ENCODE data around the gene KNDC1.
"Not testable (repeated sequence)": the region's sequence is repeated elsewhere in the genome, so short reads cannot be mapped to it uniquely, and the experiment has no call there.

KNDC1 gene

DNA sequence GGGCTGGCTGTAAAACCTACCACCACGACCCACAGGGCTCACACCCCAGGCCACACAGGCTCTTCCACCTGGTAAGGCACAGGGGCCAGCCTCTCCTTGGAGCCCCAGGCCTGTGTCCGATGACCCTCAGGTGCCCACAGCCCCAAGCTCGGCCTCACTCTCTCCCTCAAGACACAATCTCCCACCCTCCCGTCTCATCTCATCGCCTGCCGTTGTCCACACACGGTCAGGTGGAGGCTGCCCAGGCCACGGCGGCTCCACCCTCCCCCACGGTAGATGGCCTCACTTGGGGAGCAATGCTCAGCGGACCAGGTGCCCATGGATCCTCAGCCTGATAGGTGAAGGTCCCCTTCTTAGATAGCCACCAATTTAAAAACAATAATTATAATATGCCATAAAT lies 61.3 kb downstream of the KNDC1 start:
- DNase-seq (ENCODE audit: low read depth in 3 of 3): no peak

DNA sequence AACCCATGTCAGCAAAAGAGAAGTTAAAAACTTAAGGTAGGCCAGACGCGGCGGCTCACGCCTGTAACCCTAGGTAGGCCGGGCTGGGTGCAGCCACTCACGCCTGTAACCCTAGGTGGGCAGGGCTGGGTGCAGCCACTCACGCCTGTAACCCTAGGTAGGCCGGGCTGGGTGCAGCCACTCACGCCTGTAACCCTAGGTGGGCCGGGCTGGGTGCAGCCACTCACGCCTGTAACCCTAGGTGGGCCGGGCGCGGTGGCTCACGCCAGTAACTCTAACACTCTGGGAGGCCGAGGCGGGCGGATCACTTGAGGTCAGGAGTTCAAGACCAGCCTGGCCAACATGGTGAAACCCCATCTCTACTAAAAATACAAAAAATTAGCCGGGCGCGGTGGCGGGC lies 61.7 kb downstream of the KNDC1 start:
- not testable (repeated sequence) for DNase-seq (ENCODE audit: low read depth in 3 of 3)

GRCh38 chr10:133224076-133224475 lies 64.1 kb downstream of the KNDC1 start:
- no peak for DNase-seq (ENCODE audit: low read depth in 3 of 3)

- DNase-seq (ENCODE audit: low read depth in 3 of 3): no peak
Observed at GRCh38 chr10:133224756-133225372, 64.8 kb downstream of the KNDC1 start.

GRCh38 chr10:133225707-133226191 lies 65.7 kb downstream of the KNDC1 start:
- no peak for DNase-seq (ENCODE audit: low read depth in 3 of 3)

GRCh38 chr10:133226251-133226808 lies 66.3 kb downstream of the KNDC1 start:
- DNase-seq (ENCODE audit: low read depth in 3 of 3): no peak

DNA sequence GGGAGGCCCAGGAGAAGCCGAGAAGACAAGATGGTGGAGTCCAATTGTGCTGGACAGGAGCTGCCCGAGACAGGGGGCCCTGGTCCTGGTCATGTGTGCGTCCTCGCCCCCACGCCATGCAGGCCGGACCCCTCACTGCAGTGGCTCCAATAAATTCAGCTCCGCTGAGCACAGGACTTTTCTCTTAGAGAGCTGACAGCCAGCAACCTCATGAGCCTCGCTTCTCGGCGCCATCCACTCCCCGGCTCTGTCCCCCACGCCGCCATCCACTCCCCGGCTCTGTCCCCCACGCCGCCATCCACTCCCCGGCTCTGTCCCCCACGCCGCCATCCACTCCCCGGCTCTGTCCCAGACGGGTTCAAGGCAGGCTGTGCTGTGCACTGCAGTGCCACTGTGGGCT lies 67.2 kb downstream of the KNDC1 start:
- DNase-seq (ENCODE audit: low read depth in 3 of 3): no peak

DNA sequence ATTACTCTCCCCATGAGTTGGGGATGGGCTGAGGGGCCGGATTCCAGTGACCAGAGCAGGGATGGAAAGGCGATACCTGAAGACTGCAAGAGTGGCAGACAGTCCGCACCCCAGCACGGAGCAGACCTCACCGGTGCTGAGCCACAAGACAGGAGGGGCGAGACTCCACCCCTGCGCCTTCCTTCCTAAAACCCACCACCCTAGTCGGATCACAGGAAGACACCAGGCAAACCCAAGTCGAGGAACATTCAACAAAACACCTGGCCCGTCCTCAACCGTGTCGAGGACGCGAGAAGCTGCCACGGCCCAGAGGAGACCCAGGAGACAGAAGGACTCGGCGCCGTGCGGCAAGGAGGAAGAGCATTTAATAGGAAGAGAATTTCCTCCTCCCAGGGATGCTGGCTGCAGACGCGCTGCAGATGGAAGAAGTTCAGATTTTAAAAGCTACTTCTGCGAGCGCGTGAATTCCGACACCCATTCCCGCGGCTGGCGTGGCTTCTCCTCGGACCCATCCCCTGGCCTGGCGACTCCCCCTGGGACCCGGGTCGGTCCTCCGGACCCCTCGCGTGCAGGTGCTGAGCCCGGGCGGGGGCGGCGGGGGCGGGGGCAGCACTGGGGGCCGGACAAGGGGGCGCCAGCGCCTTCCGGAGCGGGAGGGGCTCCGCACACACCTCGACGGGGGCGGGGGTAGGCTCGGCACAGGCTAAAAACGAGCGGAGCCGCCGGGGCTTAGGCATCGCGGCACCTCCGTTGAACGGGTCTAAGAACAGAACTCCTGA lies 69.4 kb downstream of the KNDC1 start:
- no peak for DNase-seq (ENCODE audit: low read depth in 3 of 3)

DNA sequence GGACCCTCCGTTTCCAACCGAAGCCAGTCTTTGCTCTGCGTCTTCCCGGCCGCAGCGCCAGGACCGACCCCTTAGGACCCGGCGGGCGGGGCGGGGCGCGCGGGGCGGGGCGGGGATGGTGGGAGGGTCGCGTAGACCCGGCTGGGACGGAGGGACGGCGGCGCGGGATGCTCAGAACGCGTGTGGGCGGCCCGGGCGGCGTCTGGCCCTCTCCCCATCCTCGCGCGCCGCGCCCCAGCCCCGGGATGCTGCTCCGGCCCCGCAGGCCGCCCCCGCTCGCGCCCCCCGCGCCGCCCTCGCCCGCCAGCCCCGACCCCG lies 70.0 kb downstream of the KNDC1 start, which contains the start of gene UTF1:
TSS of gene UTF1 (plus strand) at position 174 of the 318 bp plus-strand sequence. CDS start at position 246, 72 bp downstream.
- no peak for DNase-seq (ENCODE audit: low read depth in 3 of 3)

DNA sequence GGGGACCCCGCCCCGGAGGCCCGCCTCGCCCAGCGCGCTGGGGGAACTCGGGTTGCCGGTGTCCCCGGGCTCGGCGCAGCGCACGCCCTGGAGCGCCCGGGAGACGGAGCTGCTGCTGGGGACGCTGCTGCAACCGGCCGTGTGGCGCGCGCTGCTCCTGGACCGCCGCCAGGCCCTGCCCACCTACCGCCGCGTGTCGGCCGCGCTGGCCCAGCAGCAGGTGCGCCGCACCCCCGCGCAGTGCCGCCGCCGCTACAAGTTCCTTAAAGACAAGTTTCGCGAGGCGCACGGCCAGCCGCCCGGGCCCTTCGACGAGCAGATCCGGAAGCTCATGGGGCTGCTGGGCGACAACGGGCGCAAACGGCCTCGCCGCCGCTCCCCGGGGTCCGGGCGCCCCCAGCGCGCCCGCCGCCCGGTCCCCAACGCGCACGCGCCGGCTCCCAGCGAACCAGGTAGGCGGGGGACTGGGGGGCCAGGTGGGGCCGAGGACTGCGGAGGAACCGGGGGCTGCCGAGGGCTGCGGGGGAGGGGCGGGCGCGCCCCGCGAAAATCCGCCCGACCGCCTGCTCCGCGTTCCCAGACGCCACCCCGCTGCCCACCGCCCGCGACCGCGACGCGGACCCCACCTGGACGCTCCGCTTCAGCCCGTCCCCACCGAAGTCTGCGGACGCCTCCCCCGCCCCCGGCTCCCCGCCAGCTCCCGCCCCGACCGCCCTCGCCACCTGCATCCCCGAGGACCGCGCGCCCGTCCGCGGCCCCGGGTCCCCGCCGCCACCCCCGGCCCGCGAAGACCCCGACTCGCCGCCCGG lies 70.6 kb downstream of the KNDC1 start:
- DNase-seq (ENCODE audit: low read depth in 3 of 3): peak in 1 of 3 experiments; percentile 16

GRCh38 chr10:133231244-133231945 lies 71.4 kb downstream of the KNDC1 start:
- DNase-seq (ENCODE audit: low read depth in 3 of 3): no peak

- no peak for DNase-seq (ENCODE audit: low read depth in 3 of 3)
Observed at GRCh38 chr10:133231946-133232574, 72.0 kb downstream of the KNDC1 start.

DNA sequence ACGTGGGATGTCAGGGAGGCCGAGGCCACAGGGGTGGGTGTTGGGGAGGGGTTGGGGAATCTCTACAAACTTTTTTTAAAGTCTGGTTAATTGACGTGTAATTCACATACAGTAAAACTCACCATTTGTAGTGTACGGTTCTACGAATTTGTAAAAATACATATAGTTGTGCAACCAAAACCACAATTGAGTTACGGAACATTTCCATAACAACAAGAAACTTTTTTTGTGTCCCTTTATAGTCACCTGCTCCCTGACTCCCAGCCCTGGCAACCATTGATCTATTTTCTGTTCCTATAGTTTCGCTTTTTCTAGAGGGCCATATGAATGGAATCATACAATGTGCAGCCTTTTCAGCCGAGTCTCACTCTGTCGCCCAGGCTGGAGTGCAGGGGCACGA lies 74.8 kb downstream of the KNDC1 start:
- not testable (repeated sequence) for DNase-seq (ENCODE audit: low read depth in 3 of 3)

- no peak for DNase-seq (ENCODE audit: low read depth in 3 of 3)
Observed at GRCh38 chr10:133235265-133235855, 75.3 kb downstream of the KNDC1 start.

DNA sequence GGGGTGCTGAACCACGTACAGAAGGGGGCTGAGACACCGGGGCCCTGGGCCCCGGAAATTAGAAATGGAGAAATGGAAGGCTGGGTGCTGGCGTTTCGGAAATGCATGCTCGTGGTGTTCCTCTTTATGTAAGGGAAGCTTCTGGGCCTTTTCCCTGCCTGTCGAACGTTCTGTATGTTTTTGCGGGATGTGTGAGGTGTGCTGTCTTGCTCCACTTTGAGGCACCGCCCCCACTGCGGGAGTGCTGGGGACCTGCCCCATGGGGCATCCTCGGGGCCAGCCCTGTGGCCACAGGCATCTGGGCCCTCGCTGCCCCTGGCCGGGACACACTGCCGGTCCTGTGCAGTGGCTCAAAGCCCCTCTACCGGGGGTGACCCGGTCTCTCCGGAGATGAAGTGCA lies 75.9 kb downstream of the KNDC1 start:
- DNase-seq (ENCODE audit: low read depth in 3 of 3): no peak

- DNase-seq (ENCODE audit: low read depth in 3 of 3): no peak
Observed at GRCh38 chr10:133236401-133237240, 76.6 kb downstream of the KNDC1 start.

- no peak for DNase-seq (ENCODE audit: low read depth in 3 of 3)
Observed at GRCh38 chr10:133237241-133237587, 77.2 kb downstream of the KNDC1 start.

DNA sequence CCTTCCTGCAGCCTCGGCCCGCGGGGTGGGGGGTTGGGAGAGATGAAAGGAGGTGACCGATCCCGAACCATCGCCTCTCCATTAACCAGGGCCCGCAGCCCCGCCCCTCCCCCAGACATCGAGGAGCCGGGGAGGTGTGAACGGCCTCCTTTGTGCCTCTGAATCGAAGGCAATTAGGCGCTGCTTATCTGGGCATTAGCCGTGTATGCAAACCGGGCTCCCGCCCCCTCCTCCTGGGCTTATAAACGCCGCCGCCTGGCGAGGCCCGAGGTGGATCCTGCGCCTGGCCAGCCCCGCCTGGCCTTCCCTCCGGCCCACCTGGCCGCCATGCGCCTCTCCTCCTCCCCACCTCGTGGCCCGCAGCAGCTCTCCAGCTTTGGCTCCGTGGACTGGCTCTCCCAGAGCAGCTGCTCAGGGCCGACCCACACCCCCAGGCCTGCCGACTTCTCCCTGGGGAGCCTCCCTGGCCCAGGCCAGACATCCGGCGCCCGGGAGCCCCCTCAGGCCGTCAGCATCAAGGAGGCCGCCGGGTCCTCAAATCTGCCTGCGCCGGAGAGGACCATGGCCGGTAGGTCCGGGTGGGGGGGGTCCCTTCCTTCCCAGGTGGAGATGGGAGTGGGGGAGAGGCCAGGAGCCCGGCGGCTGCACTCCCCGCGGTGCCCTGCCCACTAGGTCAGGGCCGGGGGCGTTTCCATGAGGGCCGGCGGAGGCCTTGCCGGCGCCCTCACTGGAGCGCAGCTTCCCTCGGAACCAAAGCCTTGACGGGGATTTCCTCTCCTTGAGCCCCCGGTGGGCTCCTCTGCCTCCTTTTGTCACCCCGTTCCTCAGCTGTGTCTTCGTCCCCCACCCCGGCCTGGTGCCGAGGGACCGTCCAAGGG lies 77.8 kb downstream of the KNDC1 start, which contains the start of gene VENTX:
TSS of gene VENTX (plus strand) at position 268 of the 878 bp plus-strand sequence. CDS start at position 328, 60 bp downstream.
- no peak for DNase-seq (ENCODE audit: low read depth in 3 of 3)

DNA sequence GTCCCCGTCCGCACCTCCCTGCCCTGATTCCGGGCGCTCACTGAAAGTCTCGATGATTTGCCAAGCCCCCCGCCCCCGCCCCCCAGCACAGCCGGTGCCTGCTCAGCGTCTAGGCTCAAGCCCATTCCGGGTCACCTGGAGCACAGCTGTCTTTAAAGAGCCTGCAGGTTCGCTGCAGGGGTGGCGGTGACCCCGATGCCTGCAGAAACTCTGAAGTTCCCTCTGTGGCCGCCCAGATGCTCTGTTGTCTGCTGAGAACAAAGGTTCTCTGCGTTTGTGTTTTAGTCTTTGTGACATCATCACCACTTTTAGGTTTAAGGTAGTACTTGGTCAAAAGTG lies 78.4 kb downstream of the KNDC1 start:
- DNase-seq (ENCODE audit: low read depth in 3 of 3): no peak

Measured in stimulated activated CD4-positive, alpha-beta T cell treated with anti-CD3 and anti-CD28 coated beads, TNF-alpha, amount 100 ng/mL, for 24 hours (primary cell).